NCI-H526 (cell line): ENCODE results near the gene TPO.
"Not testable (repeated sequence)": the region's sequence is repeated elsewhere in the genome, so short reads cannot be mapped to it uniquely, and the experiment has no call there.

Experiments used
- DNase-seq, 2 experiments: peaks; one replicate each; lab custom pipeline; 2025; lab: John Stamatoyannopoulos, UW

Gene TPO

GRCh38 chr2:1553671-1554295 lies 140.5 kb downstream of the TPO start:
- DNase-seq, result no peak

- DNase-seq, result no peak
Measured at GRCh38 chr2:1556286-1556685, 143.0 kb downstream of the TPO start.

- DNase-seq, result no peak
Measured at GRCh38 chr2:1556776-1557466, 143.7 kb downstream of the TPO start.

GRCh38 chr2:1557467-1557820 lies 144.2 kb downstream of the TPO start:
- no peak for DNase-seq

GRCh38 chr2:1559589-1560175 lies 146.4 kb downstream of the TPO start:
- no peak for DNase-seq

GRCh38 chr2:1561259-1561658 lies 148.0 kb downstream of the TPO start:
- no peak for DNase-seq

GRCh38 chr2:1561811-1562421 lies 148.7 kb downstream of the TPO start:
- DNase-seq, result no peak

- no peak for DNase-seq
Measured at GRCh38 chr2:1563084-1563857, 150.0 kb downstream of the TPO start.

- DNase-seq, result no peak
Measured at GRCh38 chr2:1563943-1564891, 151.0 kb downstream of the TPO start.

GRCh38 chr2:1567556-1568344 lies 154.5 kb downstream of the TPO start:
- no peak for DNase-seq

GRCh38 chr2:1568345-1568668 lies 155.0 kb downstream of the TPO start:
- not testable (repeated sequence) for DNase-seq

GRCh38 chr2:1569879-1570450 lies 156.7 kb downstream of the TPO start:
- no peak for DNase-seq

GRCh38 chr2:1571477-1572417 lies 158.5 kb downstream of the TPO start:
- no peak for DNase-seq

- DNase-seq, result no peak
Measured at GRCh38 chr2:1572638-1573037, 159.4 kb downstream of the TPO start.

- no peak for DNase-seq
Measured at GRCh38 chr2:1577846-1578245, 164.6 kb downstream of the TPO start.

GRCh38 chr2:1581257-1581964 lies 168.1 kb downstream of the TPO start:
- not testable (repeated sequence) for DNase-seq

- DNase-seq, result no peak
Measured at GRCh38 chr2:1581965-1582625, 168.8 kb downstream of the TPO start.

- no peak for DNase-seq
Measured at GRCh38 chr2:1582891-1583341, 169.7 kb downstream of the TPO start.
